Keratinocyte (primary cell): ENCODE data around the gene SIGLEC8. TPM values are rescaled to one million over a fixed set of nuclear protein-coding genes. Genes with fewer than 3 reads are reported as not detected.

Experiments
- DNase-seq: peaks from one replicate; pipeline ENCODE4 v3.0.0-alpha.2; 2011; ENCODE audit warnings: low read depth, missing footprints, low spot score
- FAIRE-seq: peaks from 2 replicates; lab custom pipeline; 2011; peaks lifted over from hg19 to GRCh38; lab: Jason Lieb, UNC
- H2AFZ ChIP-seq: 2 replicates; pipeline ENCODE4 v1.6.0; 2012; ENCODE audit warnings: low read length, control low read depth, inconsistent platforms; ENCODE audit not compliant: control insufficient read depth
- H3K27ac ChIP-seq: 2 replicates; pipeline ENCODE4 v1.5.1; 2011; ENCODE audit warnings: low read length; ENCODE audit not compliant: control insufficient read depth, insufficient read depth
- H3K27me3 ChIP-seq: 3 replicates; pipeline ENCODE4 v1.6.0; 2011; ENCODE audit warnings: low read length; ENCODE audit not compliant: control insufficient read depth, insufficient read depth; ENCODE audit errors: extremely low read depth
- H3K36me3 ChIP-seq, 2 experiments: 2 replicates in 1 of 2; 3 replicates in 1 of 2; pipeline ENCODE4 v1.5.1; 2011; ENCODE audit warnings: low read length in 2 of 2, mild to moderate bottlenecking in 1 of 2; ENCODE audit not compliant: control insufficient read depth in 2 of 2, insufficient read depth in 2 of 2; ENCODE audit errors: extremely low read depth in 1 of 2
- H3K4me1 ChIP-seq: 3 replicates; pipeline ENCODE4 v1.5.1; 2011; ENCODE audit warnings: low read length; ENCODE audit not compliant: control insufficient read depth, insufficient read depth; ENCODE audit errors: extremely low read depth
- H3K4me2 ChIP-seq: 3 replicates; pipeline ENCODE4 v1.6.0; 2011; ENCODE audit warnings: low read depth, low read length; ENCODE audit not compliant: control insufficient read depth, insufficient read depth; ENCODE audit errors: extremely low read depth
- H3K4me3 ChIP-seq, 3 experiments: fragments of 200-600 bp in 1 of 3; sonication (generic) in 1 of 3; 2 replicates in 2 of 3; 3 replicates in 1 of 3; pipeline ENCODE4 v1.5.1; 2011 to 2016; ENCODE audit warnings: low read length in 3 of 3, mild to moderate bottlenecking in 3 of 3, control low read depth in 2 of 3, inconsistent platforms in 1 of 3, low read depth in 1 of 3, mixed read lengths in 1 of 3, mixed run types in 1 of 3, moderate library complexity in 1 of 3; ENCODE audit not compliant: control insufficient read depth in 2 of 3, insufficient read depth in 2 of 3; ENCODE audit errors: extremely low read depth in 1 of 3
- H3K79me2 ChIP-seq: 2 replicates; pipeline ENCODE4 v1.6.0; 2012; ENCODE audit warnings: low read length; ENCODE audit not compliant: control insufficient read depth, insufficient read depth
- H3K9ac ChIP-seq: 3 replicates; pipeline ENCODE4 v1.6.0; 2011; ENCODE audit warnings: low read length; ENCODE audit not compliant: control insufficient read depth, insufficient read depth; ENCODE audit errors: extremely low read depth
- H3K9me1 ChIP-seq: 3 replicates; pipeline ENCODE4 v1.6.0; 2011; ENCODE audit warnings: low read length; ENCODE audit not compliant: control insufficient read depth, insufficient read depth; ENCODE audit errors: extremely low read depth
- H3K9me3 ChIP-seq: 2 replicates; pipeline ENCODE4 v1.5.1; 2012; ENCODE audit warnings: low read depth, low read length; ENCODE audit not compliant: control insufficient read depth
- H4K20me1 ChIP-seq: 3 replicates; pipeline ENCODE4 v1.6.0; 2011; ENCODE audit warnings: low read length; ENCODE audit not compliant: control insufficient read depth, insufficient read depth; ENCODE audit errors: extremely low read depth
- EZH2 ChIP-seq: IDR thresholded peaks from one replicate; pipeline ENCODE4 v1.6.1; 2012; ENCODE audit warnings: inconsistent platforms, mild to moderate bottlenecking, low read length, moderate library complexity
- dilution Hi-C: fragments of 300-500 bp; cut with MboI; formaldehyde crosslinking; loops from one replicate; pipeline ENCODE4 v1.7.0; 2020; ENCODE audit warnings: low sequenced_read_pairs; ENCODE audit not compliant: extremely low pct_ligation_motif_present
- polyA plus RNA-seq, 5 experiments: library from polyadenylated mRNA; depleted of rRNA in 3 of 5; stranded (reverse) in 3 of 5; stranded (forward) in 1 of 5; unstranded in 1 of 5; fragments of >200 nt; gene quantifications; 1 replicate in 1 of 5; 2 replicates in 3 of 5; 3 replicates in 1 of 5; pipeline versions ENCODE4 v1.2.1 to v1.2.3, GENCODE V29; 2011 to 2012; ENCODE audit warnings: missing spikeins in 2 of 5, low read depth in 1 of 5, low replicate concordance in 1 of 5
- TF ChIP-seq, protein P1 (sequence below), 3 experiments: IDR thresholded peaks in 1 of 3; conservative IDR thresholded peaks in 1 of 3; optimal IDR thresholded peaks in 1 of 3; 2 replicates in 2 of 3; 3 replicates in 1 of 3; pipeline versions ENCODE3 to v1.5.1; 2011; ENCODE audit warnings: low read length in 3 of 3, mild to moderate bottlenecking in 3 of 3, moderate library complexity in 2 of 3, control low read depth in 1 of 3, inconsistent platforms in 1 of 3; ENCODE audit not compliant: insufficient read depth in 2 of 3; ENCODE audit errors: extremely low read depth in 1 of 3

SIGLEC8 gene
- polyA plus RNA-seq, 1 donor (not counting 4 experiments of a cell fraction or from before 2014, with no cell fraction given), result not detected

DNA sequence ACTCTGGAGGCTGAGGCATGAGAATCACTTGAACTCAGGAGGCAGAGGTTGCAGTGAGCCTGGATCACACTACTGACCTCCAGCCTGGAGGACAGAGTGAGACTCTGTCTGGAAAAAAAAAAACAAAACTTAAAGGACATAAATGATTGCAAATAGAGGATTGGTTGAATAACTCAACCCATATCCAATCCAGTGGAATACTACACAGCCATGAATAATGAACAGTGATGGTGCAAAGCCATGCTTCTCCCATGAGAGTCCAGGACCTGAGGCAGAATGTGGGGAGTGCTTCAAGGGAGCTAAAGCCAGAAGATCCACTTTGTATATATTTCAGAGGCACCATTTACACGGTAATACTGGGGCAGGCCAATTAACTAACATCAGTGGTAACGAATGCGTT is 17.9 kb upstream of the SIGLEC8 start:
- Histone ChIP-seq H3K9ac (no peak overlapping the region), H3K4me1 (peaks cover 3% of the 10 kb centered on the region), H3K27ac (no peak overlapping the region), H3K79me2 (no peaks in the 10 kb centered on the region), H3K27me3 (no peaks in the 10 kb centered on the region), H4K20me1 (no peaks in the 10 kb centered on the region), H3K4me3 (no peak overlapping the region), H3K4me2 (no peak overlapping the region), H2AFZ (no peak overlapping the region), H3K9me3 (no peaks in the 10 kb centered on the region), H3K36me3 (no peaks in the 10 kb centered on the region), H3K9me1 (no peaks in the 10 kb centered on the region)
- no peak for FAIRE-seq
- no peak for DNase-seq
- dilution Hi-C loops, result no loop called here
- TF ChIP-seq, protein P1, sequence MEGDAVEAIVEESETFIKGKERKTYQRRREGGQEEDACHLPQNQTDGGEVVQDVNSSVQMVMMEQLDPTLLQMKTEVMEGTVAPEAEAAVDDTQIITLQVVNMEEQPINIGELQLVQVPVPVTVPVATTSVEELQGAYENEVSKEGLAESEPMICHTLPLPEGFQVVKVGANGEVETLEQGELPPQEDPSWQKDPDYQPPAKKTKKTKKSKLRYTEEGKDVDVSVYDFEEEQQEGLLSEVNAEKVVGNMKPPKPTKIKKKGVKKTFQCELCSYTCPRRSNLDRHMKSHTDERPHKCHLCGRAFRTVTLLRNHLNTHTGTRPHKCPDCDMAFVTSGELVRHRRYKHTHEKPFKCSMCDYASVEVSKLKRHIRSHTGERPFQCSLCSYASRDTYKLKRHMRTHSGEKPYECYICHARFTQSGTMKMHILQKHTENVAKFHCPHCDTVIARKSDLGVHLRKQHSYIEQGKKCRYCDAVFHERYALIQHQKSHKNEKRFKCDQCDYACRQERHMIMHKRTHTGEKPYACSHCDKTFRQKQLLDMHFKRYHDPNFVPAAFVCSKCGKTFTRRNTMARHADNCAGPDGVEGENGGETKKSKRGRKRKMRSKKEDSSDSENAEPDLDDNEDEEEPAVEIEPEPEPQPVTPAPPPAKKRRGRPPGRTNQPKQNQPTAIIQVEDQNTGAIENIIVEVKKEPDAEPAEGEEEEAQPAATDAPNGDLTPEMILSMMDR (optimal IDR thresholded peaks at IDR 0.05 in 1 of 3, IDR thresholded peaks at IDR 0.05 in 1 of 3, conservative IDR thresholded peaks at IDR 0.05 in 1 of 3; ENCODE audit: extremely low read depth in 1 of 3, insufficient read depth in 2 of 3, low read length in 3 of 3), result no peak

DNA sequence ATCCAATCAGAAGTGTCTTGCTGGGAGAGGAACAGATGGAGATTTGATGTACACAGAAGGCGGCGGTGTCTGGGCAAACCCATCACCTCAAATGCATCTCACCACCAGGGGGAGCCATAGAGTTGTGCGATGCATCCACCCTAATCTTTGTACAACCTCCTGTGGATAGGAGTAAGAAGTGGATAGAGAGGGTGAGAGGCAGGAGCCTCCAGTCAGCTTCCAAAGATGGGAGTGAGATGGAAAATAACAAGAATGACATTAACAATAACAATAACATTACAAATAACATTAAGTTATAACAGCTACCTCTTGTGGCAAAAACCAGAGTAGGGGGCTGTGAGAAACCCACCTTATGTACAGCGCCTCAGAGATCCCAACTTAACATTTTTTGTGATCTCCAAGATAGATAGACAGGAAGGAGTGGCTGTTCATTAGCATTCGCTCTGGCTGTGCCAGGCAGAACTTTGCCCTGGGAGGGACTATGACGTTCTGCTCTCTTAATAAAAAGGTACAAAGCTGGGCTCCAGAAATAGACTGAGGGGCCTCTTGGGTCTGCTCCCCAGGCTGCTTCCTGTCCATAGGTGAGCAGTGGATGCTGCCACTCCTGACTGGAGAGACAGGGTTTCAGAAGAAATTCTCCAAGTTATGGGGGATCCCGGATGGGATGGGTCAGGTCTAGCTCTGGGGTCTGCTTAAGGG is 14.9 kb upstream of the SIGLEC8 start:
- no peak overlapping the region for H2AFZ ChIP-seq
- DNase-seq (peak; percentile 0), FAIRE-seq (no peak)
- H3K9me1 ChIP-seq, result no peaks in the 10 kb centered on the region
- no peak overlapping the region for H3K9ac ChIP-seq
- no peak for TF ChIP-seq EZH2
- TF ChIP-seq, protein P1 (optimal IDR thresholded peaks at IDR 0.05 in 1 of 3, IDR thresholded peaks at IDR 0.05 in 1 of 3, conservative IDR thresholded peaks at IDR 0.05 in 1 of 3; ENCODE audit: extremely low read depth in 1 of 3, insufficient read depth in 2 of 3, low read length in 3 of 3), result peak; percentile 71 to 91 (median 85)
- H3K4me1 ChIP-seq, result peaks cover 3% of the 10 kb centered on the region
- H3K79me2 ChIP-seq, result no peaks in the 10 kb centered on the region
- no peaks in the 10 kb centered on the region for H3K36me3 ChIP-seq
- H4K20me1 ChIP-seq, result no peaks in the 10 kb centered on the region
- H3K27ac ChIP-seq, result no peak overlapping the region
- no peaks in the 10 kb centered on the region for H3K9me3 ChIP-seq
- H3K4me3 ChIP-seq, result no peak overlapping the region
- no peaks in the 10 kb centered on the region for H3K27me3 ChIP-seq
- dilution Hi-C loops, result no loop called here
- no peak overlapping the region for H3K4me2 ChIP-seq
